Measurements from ENCODE around the gene TSPAN3.
A peak's percentile ranks its signal among the peaks of the same experiment; 100 is the strongest.

Gene TSPAN3

DNA sequence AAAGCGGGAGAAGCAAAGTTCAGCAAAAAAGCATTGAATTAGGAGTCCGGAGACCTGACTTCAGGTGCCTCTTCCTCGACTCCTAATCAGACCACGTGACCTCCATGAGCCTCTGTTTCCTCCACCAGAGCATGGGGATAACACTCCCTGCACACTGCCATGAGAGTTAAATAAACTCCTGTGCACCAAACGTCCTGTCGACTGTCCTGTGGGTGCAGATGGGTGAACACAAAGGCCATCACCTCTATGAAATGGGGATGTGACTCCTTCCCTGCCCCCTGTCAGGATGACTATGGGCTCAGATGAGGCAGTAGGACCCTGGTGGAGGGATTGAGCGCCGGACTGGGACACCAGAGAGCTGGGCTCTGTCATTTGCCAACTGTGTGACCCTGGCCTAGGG, 13.5 kb upstream of the TSPAN3 start:
- DNase-seq: no peak

DNA sequence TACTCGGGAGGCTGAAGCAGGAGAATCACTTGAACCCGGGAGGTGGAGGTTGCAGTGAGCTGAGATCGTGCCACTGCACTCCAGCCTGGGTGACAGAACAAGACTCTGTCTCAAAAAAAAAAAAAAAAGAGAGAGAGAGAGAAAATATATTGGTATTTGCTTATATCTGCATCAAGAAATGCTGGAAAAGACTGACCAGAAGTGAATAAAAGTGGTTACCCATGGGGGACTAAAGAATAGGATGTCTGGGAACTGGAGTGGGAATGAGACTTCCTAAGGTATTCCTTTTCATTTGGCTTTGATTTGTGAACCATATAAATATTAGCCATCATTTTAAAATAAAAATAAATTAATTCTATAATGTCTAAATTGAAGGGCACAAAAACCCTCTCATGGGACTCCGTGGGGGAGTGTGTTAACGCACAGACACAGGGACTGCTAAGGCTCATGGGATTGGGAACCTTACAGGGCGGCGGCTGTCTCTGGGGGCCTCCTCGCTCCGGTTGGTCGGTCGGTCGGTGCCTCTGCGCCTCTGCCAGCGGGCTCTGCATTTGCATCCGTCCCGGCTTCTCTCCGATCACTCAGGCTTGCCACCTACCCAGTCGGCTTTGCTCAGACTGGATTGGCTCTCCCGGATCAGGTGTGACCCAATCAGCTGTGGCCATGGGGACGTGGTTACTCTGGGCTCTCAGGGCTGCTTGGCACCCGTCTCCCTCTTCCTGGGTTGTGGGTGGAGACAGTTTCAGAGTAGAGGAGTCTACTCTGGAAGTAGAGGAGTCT, 12.7 kb upstream of the TSPAN3 start:
- peak in 51 of 56 donors; percentile 12 to 88 (median 70) for DNase-seq

DNA sequence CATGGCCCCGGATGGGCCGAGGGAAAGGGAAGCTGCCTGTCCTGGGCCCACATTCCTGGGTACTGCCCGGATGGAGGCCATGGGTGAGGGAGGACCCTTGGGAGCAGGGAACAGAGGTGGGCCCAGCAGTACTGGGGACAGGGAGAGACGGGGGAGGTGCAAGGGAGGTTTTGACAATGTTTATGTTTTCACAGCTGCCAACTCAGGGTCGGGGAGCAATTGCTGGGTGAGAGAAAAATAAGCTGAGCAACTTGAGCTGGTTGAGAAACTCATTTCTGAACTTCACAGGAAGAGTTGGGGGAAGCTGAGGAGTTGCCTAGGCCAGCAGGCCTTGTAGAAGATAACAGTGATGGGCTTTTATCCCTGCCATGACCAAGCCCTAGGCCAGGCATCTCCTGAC, 11.1 kb upstream of the TSPAN3 start:
- no peak for DNase-seq

DNA sequence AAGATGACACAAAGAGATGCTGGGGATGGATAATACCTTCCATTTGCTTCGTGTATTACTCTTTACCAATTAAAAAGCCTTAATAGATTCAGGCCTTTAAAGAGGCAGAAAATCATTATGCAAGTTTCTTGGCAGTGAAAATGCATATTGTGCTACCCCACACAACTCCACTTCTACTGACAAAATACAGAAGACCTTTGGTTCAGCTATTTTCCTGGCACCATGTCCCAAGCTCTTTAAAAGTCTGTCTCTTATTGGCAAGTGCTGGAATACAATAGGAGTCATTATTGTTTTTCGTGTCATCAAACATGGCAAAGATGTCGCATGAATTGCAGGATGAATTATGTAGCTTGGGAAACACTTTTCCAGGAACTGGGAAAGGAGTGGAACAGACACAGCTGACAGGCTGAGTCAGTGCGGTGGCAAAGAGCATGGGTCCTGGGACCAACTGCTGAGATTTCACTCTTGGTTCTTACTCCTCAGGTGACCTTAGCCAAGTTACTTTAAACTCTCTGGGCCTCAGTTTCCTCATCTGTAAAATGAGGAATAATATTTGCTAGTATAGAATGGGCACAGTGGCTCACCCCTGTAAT, 5.5 kb upstream of the TSPAN3 start:
- peak in 4 of 56 donors; percentile 6 to 40 (median 22) for DNase-seq

DNA sequence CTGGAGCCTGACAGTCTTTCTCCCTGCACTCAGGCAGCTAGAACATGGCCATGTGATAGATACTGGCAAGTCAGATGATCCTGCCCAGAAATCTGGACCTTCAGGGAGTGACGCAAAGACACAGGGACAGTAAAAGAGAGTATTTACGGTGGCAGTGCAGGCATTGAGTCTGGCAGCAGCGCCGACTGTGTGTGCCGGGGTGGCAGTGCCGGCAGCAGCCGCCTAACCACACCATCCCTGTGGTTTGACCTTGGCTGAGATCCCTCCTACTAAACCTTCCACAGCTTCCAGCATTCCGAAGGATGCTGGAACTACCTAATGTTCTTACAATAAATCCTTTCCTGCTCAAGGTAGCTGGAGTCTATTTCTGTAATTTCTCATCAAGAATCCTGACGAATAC, 4.6 kb upstream of the TSPAN3 start:
- DNase-seq: peak in 28 of 56 donors; percentile 16 to 69 (median 37)

DNA sequence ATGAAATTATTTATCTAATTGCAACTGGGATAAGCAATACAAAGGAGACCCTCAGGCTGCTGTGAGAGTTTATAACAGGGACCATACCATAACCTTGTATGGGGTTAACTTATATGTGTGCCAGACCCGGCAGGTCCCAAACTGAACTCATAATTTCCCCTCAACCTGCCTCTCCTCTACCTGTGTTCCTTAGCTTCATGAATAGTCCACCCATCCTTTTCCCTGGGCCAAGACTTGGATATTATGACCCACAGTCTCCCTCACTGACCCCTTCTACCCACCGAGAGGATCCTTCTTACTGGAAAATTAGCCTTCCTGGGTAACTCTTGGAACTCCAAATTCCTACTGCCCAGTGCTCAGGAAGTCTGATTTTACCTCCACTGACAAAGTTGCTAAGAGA, 3.4 kb upstream of the TSPAN3 start:
- no peak for DNase-seq

DNA sequence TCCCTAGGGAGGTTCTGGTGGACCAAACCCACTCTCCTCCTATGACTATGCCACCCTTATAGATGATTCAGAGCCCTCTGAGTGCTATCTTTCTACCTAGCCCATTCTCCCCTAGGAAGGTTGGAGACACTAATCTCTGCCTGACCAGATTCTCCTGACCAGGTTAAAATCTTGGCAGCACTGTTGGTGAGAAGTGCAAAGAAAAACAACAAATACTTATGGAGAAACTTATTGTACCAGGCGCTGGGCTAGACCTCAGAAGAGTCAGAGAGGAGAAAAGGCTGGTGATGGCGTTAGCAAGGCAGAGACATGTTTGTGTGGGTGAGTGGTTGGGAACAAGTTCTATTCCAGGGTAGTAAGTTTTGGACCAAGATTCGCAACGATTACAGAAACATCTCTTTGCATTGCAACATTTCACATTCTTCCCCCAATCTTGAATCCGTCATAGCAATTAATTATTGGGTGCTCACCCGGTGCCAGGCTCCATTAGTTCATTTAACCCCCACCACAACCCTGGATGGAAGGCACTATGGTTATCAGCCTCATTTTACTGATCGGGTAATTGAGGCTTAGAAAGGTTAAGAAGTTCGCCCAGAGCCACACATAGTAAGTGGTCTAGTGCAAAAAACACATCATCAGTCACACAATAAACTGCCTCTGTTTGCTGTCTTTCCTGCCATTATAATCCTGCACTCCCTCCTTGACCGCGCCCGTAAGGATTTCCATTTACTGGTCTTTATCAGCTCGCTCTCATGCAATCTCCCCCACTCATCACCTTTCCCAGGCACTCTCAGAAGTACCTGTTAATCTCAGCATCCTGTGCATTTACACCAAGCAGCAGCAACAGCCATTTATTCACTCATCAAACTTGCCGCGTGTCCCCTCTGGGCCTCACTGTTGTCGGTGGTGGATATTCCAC, 655 bp upstream of the TSPAN3 start:
- DNase-seq: no peak

DNA sequence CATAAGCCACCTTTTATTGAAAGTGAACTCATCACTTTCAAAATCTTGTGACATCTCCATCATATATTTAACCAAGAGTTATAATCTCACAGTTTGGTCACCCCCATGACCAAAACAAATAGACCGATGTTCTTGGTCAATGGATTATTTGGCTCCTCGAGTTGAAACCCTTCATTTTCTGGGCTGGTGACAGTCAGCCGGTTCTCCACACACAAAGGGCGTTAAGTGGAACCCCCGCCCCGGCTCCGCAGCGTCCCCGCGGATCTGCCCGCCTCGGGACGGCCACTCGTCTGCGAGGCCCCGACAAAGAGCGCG, 772 bp downstream of the TSPAN3 start:
- no peak for DNase-seq

DNA sequence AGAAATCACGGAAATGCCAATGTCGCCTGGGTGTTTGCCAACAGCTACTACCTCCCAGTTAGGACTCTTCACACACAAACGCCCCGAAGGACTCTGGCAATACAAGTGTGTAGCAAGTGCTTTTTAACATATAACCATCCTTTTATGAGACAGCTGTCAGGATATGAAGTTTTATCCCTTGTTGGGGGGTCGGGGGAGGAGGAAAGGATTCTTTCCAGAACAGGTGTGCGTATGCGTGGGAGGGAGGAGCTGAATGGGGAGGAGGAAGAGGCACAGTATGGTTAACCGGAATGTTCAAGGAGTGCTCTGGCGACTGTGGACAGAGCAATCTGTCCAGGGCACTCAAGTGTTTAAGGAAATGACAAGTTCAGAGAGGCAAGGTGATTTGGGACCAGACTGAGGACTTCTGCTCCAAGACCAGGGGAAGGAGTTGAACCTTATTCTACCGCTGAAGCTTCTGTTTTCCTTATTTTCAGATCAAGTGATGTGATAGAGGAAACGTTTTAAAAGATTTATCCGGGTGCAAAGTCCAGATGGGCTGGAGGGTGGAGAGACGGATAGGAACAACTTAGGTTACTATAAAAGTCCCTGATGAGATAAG, 1.3 kb downstream of the TSPAN3 start:
- DNase-seq: peak in 1 of 56 donors; percentile 12

DNA sequence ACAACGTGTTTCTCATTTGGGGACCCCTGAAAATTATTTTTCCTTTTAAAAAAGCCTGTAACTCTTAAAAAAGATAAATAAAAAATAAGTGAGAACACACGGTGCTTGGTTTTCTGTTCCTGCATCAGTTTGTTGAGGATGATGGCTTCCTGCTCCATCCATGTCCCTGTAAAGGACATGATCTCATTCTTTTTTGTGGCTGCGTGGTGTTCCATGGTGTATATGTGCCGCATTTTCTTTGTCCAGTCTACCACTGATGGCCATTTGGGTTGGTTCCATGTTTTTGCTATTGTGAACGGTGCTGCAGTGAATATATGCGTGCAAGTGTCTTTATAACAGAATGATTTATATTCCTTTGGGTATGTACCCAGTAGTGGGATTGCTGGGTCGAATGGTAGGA, 2.3 kb downstream of the TSPAN3 start:
- DNase-seq: no peak

DNA sequence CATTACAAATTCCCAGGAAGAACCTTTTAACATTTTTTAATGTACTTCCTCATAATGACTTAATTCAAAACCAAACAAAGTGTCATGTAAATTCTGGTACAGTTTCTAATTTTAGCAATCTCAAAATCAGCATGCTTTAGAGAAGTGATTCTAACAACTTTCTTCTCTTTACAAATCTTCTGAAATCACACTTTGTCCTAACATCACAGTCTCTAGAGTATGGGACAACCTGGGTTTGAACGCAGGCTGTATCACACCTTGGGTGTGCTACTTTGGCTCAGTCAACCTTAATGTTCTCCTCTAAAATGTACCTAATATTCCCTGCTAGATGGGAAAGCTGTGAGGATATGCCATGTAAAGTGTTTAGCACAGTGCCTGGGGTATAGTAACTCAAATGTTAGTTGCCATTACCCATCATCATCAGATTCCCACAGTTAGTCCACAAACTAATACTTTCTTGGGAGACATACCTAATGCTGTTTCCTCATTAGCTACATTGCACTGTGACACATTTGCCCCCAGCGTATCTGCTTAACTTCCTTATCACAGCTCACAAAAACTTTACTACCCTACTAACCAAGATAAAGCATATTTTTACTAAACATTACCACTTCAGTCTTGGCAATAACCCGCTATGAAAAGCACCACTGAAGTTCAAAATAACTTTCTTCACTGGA, 3.1 kb downstream of the TSPAN3 start:
- DNase-seq: no peak

DNA sequence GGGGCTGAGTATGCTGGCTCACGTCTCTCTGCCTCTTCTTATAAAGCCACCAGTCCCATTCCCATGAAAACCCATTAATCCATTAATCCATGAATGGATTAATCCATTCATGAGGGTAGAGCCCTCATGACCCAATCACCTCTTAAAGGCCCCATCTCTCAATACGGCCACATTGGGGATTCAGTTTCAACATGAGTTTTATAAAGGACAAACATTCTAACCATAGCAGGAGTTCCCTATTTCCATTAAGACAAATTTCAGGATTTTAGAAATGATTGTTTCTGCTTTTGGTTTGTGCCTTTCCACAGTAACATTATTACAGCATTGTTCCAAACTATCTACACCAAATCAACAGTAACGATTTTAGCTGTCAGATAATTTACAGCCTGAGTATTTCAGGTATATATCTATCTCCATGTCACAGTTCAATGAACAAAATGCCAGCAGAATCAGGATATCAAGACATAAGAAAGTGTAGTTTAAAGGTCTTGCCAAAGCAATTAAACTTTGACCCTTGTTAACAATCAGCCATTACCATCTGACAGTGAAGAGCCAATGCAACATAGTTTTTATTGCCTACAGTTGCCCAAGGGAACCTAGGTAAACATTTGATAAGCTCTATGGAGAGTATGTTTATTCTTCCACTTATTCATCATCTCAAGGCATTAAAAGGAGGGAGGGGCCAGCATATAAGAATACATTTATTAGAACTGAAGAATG, 3.8 kb downstream of the TSPAN3 start:
- DNase-seq: no peak

DNA sequence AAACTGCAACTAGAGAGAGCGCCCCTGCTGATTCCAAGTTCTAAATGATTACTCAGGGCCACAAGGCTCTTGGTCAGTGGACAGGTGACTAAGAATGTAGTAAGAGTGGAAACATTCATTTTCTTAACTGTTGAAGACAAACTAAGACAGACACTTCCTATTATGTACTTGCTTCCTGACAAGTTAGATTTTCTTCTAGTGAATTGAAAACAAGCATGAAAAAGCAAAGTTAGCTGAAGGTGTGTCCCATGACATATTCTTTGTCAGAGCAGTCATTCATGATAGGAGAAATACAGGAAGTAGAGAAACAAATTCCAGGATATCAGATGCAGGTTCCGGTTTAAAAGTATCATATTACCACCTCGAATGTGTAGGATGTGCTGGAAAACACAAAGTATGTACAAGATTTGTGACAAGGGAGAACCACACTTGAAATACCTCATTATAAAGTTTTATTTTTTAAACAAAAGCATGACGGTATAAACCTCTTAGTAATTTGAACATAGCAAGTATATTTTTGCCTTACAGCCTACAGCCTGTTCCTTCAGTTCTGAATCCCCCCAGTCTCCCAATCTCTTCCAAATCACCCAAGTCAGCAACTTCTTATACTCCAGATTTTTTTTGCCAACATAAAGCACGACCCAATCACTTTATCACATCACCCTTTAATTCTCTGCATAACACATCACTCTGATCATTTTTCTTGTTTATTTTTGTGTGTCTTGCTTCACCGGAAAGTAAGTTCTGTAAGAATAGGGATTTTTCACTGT, 6.2 kb downstream of the TSPAN3 start:
- DNase-seq: no peak

DNA sequence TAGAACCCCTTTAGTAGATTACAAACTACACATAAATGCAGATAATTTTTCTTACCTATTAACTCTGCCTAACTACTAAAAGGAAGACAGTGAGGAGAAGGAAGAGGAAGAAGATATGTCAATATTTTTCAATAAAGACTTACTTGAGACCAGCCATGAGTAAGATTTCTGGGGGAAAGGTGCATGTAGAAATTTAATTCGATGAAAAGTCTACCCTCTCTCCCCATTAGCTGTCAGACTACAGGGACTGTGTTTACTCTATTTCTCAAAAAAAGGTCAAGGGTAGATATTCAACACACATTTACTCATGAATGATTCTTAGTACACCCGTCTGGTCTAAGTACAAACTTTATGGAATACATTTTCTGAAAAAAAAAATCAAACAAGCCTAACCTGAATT, 6.8 kb downstream of the TSPAN3 start:
- DNase-seq: no peak

DNA sequence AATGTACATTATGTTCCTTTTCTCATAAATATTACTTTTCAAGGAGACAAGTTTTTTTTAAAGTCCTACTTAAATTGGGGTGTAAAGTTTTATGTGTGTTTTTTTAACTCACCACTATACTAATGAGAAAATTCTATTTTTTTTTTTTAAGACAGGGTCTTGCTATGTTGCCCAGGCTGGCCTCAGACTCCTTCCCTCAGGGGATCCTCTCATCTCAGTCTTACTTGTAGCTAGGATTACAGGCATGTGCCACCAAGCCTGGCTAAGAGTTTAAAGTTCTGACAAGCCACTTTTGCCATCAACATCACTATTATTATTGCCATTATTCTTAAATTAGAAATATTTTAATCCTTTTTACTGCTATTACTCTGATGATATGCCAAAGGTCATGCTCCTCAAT, 7.7 kb downstream of the TSPAN3 start:
- DNase-seq: no peak

DNA sequence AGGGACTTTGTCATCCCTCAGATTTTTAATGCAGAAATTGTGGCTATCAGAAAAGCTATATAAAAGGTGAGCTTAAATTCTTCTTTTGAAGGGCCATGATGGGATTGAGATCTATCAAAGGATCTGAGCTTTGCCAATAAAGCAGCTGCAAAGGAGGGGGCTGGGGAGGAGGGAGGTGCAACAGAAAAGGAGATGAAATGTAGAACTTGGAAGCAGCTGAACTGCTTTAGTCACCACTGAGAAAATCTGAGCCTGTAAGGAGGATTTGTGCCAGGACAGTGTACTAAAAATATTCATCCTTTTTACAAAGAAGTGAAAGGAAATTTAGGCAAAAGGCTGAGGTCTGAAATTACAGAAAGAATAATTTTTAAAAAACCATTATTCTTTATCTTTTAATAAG, 10.4 kb downstream of the TSPAN3 start:
- DNase-seq: peak in 6 of 56 donors; percentile 24 to 50 (median 38)

DNA sequence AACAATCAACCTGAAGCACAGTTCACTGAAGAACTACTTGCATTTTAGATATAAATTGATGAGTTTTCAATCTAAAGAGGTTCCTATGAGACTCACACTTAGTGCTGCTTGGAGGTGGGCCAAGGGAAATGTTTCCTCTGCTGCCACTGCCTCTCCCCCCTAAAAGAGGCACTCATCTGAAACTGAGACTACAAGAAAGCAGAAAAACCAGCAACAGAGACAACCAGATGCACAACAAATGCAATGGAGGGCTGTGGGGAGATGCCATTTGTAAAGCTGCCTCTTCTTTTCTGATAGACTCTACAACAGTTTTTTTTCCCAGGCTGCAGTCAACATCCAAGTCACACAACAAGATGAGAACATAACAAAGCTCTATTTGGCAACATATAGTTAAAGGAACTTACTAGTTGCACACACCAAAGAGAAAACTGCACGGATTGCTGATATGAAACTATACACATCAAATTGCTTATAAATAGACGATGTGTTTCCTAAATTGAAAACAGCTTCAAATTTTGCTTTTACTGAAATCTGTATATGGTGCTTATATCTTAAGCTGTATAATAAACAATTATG, 11.0 kb downstream of the TSPAN3 start:
- DNase-seq: peak in 1 of 56 donors; percentile 22

DNA sequence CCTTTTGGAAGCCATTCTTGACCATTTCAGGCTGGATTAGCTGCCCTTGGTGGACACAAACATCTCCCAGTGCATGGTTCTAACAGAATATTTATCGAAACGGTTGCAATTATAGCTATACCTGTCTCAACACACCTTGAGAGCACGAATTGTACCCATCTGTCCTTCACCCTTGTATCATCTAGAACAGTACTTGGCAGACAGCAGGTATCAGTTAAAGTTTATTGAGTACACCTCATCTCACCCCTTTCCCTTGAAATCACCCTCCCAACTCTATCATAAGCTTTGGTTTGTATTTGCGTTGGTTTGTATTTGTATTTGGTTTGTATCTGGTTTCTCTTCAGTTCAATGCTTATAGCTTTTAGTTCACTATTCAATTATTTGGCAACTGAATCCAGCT, 12.4 kb downstream of the TSPAN3 start:
- DNase-seq: no peak

DNA sequence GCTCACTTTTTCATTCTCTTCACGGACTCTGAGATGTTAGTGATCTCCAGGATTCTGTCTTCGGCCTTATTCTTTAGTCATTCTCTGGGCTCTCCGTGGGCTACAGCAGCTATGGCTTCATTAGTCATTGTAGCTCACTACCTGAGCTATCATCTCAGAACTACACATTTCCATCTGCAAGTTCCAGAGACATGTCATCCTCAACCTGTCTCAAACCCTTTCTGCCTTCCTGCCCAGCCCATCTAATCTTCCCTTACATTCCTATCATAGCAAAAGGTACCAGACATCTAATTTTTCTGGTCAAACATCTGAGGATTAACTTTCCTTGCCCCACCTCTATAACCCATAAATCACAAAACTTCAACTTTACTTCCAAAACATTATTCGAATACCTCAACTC, 13.2 kb downstream of the TSPAN3 start:
- DNase-seq: no peak
